Smooth muscle cell (in vitro differentiated cells): ENCODE results near the gene GRID2. TPM values are rescaled to one million over a fixed set of nuclear protein-coding genes. Genes with fewer than 3 reads are reported as not detected.

Source experiments
- DNase-seq: peaks from one replicate; lab custom pipeline; 2025; ENCODE audit not compliant: unreplicated experiment; lab: John Stamatoyannopoulos, UW
- H2AFZ ChIP-seq: fragments of 200-600 bp; sonication (generic); 2 replicates; pipeline ENCODE4 v1.6.0; 2016; ENCODE audit warnings: antibody characterized with exemption, low read depth, mild to moderate bottlenecking
- H3F3A ChIP-seq: fragments of 200-600 bp; sonication (generic); 2 replicates; pipeline ENCODE4 v1.6.0; 2017; ENCODE audit warnings: antibody characterized with exemption, low read depth
- H3K27ac ChIP-seq: fragments of 200-600 bp; sonication (generic); 2 replicates; pipeline ENCODE4 v1.5.1; 2016; ENCODE audit warnings: low read depth, mild to moderate bottlenecking
- H3K27me3 ChIP-seq: fragments of 200-600 bp; sonication (generic); 2 replicates; pipeline ENCODE4 v1.6.1; 2016; ENCODE audit warnings: low read depth, mild to moderate bottlenecking
- H3K36me3 ChIP-seq: fragments of 200-600 bp; sonication (generic); 2 replicates; pipeline ENCODE4 v1.5.1; 2016; ENCODE audit warnings: low read depth
- H3K4me1 ChIP-seq: fragments of 200-600 bp; sonication (generic); 2 replicates; pipeline ENCODE4 v1.5.1; 2016; ENCODE audit warnings: low read depth
- H3K4me2 ChIP-seq: fragments of 200-600 bp; sonication (generic); 2 replicates; pipeline ENCODE4 v1.6.0; 2016; ENCODE audit warnings: mild to moderate bottlenecking
- H3K4me3 ChIP-seq: fragments of 200-600 bp; sonication (generic); 2 replicates; pipeline ENCODE4 v1.5.1; 2016; ENCODE audit warnings: mild to moderate bottlenecking
- H3K79me2 ChIP-seq: fragments of 200-600 bp; sonication (generic); 2 replicates; pipeline ENCODE4 v1.6.0; 2016; ENCODE audit warnings: low read depth, mild to moderate bottlenecking
- H3K9ac ChIP-seq: fragments of 200-600 bp; sonication (generic); 2 replicates; pipeline ENCODE4 v1.6.0; 2016; ENCODE audit warnings: low read depth
- H3K9me3 ChIP-seq: fragments of 200-600 bp; sonication (generic); replicated peaks from 2 replicates; pipeline ENCODE4 v1.5.1; 2016; ENCODE audit warnings: low read depth
- H4K20me1 ChIP-seq: fragments of 200-600 bp; sonication (generic); 2 replicates; pipeline ENCODE4 v1.6.0; 2016; ENCODE audit warnings: low read depth
- WGBS: methylation state at CpG from one replicate; pipeline ENCODE4 v1.1.7; 2016; ENCODE audit warnings: low lambda C conversion rate; 5-methylcytosine and 5-hydroxymethylcytosine counted together
- polyA plus RNA-seq: library from polyadenylated mRNA; unstranded; fragments of >200 nt; fragmentation: Nextera tagmentation; extraction: Ambion mirVana; gene quantifications from 2 replicates; pipeline ENCODE4 v1.2.1, GENCODE V29; 2016
- total RNA-seq: library from RNA; depleted of rRNA; stranded (reverse); fragments of >200 nt; gene quantifications from 2 replicates; pipeline ENCODE4 v1.2.3, GENCODE V29; 2014
- TF ChIP-seq, protein P1 (sequence below): fragments of 200-600 bp; sonication (generic); IDR thresholded peaks from 2 replicates; pipeline ENCODE4 v1.5.1; 2017; ENCODE audit warnings: borderline replicate concordance, mild to moderate bottlenecking, antibody characterized with exemption; ENCODE audit not compliant: insufficient read depth, poor library complexity, severe bottlenecking

GRID2 gene
- total and polyA plus RNA-seq, 2 experiments from 2014 or later, result 1.2 TPM; not detected in 1

- 95% methylated on average over 2 of the region's 2 CpGs for WGBS
- H3K27ac ChIP-seq, result no peak overlapping the region
- no peaks in the 10 kb centered on the region for H3K27me3 ChIP-seq
- DNase-seq, result no peak
- H3K9ac ChIP-seq, result no peak overlapping the region
- H3F3A ChIP-seq, result no peaks in the 10 kb centered on the region
- no peaks in the 10 kb centered on the region for H3K36me3 ChIP-seq
- no peak overlapping the region for H3K4me2 ChIP-seq
- H2AFZ ChIP-seq, result no peak overlapping the region
- no peaks in the 10 kb centered on the region for H3K4me1 ChIP-seq
- TF ChIP-seq, protein P1, sequence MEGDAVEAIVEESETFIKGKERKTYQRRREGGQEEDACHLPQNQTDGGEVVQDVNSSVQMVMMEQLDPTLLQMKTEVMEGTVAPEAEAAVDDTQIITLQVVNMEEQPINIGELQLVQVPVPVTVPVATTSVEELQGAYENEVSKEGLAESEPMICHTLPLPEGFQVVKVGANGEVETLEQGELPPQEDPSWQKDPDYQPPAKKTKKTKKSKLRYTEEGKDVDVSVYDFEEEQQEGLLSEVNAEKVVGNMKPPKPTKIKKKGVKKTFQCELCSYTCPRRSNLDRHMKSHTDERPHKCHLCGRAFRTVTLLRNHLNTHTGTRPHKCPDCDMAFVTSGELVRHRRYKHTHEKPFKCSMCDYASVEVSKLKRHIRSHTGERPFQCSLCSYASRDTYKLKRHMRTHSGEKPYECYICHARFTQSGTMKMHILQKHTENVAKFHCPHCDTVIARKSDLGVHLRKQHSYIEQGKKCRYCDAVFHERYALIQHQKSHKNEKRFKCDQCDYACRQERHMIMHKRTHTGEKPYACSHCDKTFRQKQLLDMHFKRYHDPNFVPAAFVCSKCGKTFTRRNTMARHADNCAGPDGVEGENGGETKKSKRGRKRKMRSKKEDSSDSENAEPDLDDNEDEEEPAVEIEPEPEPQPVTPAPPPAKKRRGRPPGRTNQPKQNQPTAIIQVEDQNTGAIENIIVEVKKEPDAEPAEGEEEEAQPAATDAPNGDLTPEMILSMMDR, result no peak
- no peak overlapping the region for H3K4me3 ChIP-seq
- H4K20me1 ChIP-seq, result no peaks in the 10 kb centered on the region
- no peaks in the 10 kb centered on the region for H3K79me2 ChIP-seq
- no peaks in the 10 kb centered on the region for H3K9me3 ChIP-seq
Observed at GRCh38 chr4:92263010-92263409, 40.8 kb upstream of the GRID2 start.

- no peaks in the 10 kb centered on the region for H3K27me3 ChIP-seq
- no peaks in the 10 kb centered on the region for H3K79me2 ChIP-seq
- H3K36me3 ChIP-seq, result no peaks in the 10 kb centered on the region
- WGBS, result 100% methylated on average over 1 of the region's 1 CpG
- no peak overlapping the region for H3K4me2 ChIP-seq
- H3K9ac ChIP-seq, result no peak overlapping the region
- no peak for DNase-seq
- no peaks in the 10 kb centered on the region for H3F3A ChIP-seq
- no peaks in the 10 kb centered on the region for H3K9me3 ChIP-seq
- H3K27ac ChIP-seq, result no peak overlapping the region
- no peak overlapping the region for H3K4me3 ChIP-seq
- H2AFZ ChIP-seq, result no peak overlapping the region
- H3K4me1 ChIP-seq, result no peaks in the 10 kb centered on the region
- no peaks in the 10 kb centered on the region for H4K20me1 ChIP-seq
- TF ChIP-seq, protein P1, result no peak
Observed at GRCh38 chr4:92263575-92263974, 40.2 kb upstream of the GRID2 start.

- TF ChIP-seq, protein P1, result no peak
- WGBS, result 84% methylated on average over 3 of the region's 3 CpGs
- no peak for DNase-seq
Observed at GRCh38 chr4:92264163-92264562, 39.6 kb upstream of the GRID2 start.

GRCh38 chr4:92265021-92265420 is 38.7 kb upstream of the GRID2 start:
- no peak overlapping the region for H3K27ac ChIP-seq
- H3K9me3 ChIP-seq, result no peaks in the 10 kb centered on the region
- 91% methylated on average over 1 of the region's 1 CpG for WGBS

More at GRCh38 chr4:92264163-92264562, 39.6 kb upstream of the GRID2 start:
- Histone ChIP-seq H3K27ac (no peak overlapping the region), H3K4me1 (no peaks in the 10 kb centered on the region), H3K36me3 (no peaks in the 10 kb centered on the region), H3F3A (no peaks in the 10 kb centered on the region), H3K9me3 (no peaks in the 10 kb centered on the region), H3K9ac (no peak overlapping the region), H3K79me2 (no peaks in the 10 kb centered on the region), H3K4me3 (no peak overlapping the region), H4K20me1 (no peaks in the 10 kb centered on the region), H3K4me2 (no peak overlapping the region), H3K27me3 (no peaks in the 10 kb centered on the region), H2AFZ (no peak overlapping the region)

More at GRCh38 chr4:92265021-92265420, 38.7 kb upstream of the GRID2 start:
- no peak for DNase-seq
- Histone ChIP-seq H4K20me1 (no peaks in the 10 kb centered on the region), H3K4me1 (no peaks in the 10 kb centered on the region), H3K4me3 (no peak overlapping the region), H2AFZ (no peak overlapping the region), H3K9ac (no peak overlapping the region), H3F3A (no peaks in the 10 kb centered on the region), H3K79me2 (no peaks in the 10 kb centered on the region), H3K4me2 (no peak overlapping the region), H3K27me3 (no peaks in the 10 kb centered on the region), H3K36me3 (no peaks in the 10 kb centered on the region)
- TF ChIP-seq, protein P1, result no peak
